ENCODE measurements around the gene F12. TPM values are rescaled to one million over a fixed set of nuclear protein-coding genes. Genes with fewer than 3 reads are reported as not detected.

The F12 gene
- total and polyA plus RNA-seq, 2 of the 8 experiments (the other 6 are each of a cell fraction or from before 2014, with no cell fraction given): 6.5 to 7.8 TPM

DNA sequence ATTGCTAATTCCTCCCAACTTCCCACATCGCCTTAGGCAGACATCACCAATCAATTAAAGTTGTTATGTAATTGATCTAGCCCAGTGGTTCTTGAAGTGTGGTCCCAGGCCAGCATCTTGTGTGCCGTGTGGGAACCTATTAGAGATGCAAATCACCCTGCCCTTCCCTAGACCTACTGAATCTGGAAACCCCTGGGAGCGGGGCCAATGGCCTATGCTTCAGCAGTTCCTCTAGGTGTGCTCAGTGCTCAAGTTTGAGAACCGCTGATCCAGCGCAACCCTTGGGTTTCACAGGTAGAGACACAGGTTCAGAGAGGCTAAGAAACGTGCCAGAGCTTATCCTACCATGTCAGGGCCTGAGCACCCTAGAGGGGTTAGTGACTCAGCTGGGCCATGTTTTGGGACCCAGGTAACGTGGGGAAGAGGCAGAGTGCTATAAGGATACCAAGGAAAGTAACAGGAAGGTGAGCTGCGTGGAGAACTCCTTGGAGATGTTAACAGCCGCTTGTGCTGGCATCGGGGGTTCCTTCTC lies 20.8 kb downstream of the F12 start:
- Histone ChIP-seq H3K79me2 (ENCODE audit: control insufficient read depth in 1 of 2, insufficient read depth in 2 of 2, low read length in 2 of 2) (no peaks in the 10 kb centered on the region), H3K23ac (ENCODE audit: insufficient read length) (no peak overlapping the region), H3K56ac (replicated peaks; ENCODE audit: insufficient read length, low read depth, low read length) (no peak overlapping the region), H3K27ac (ENCODE audit: low read depth, low read length) (no peak overlapping the region), H3K4me1 (replicated peaks in 1 of 4; ENCODE audit: control insufficient read depth in 3 of 4, insufficient read depth in 4 of 4, low read length in 3 of 4) (peaks cover 0 to 3% (median 0%) of the 10 kb centered on the region in 4 experiments; a peak in 4 of 7 replicates), H3K9ac (replicated peaks in 1 of 4; ENCODE audit: extremely low read depth in 1 of 4, low read depth in 3 of 4, low read length in 3 of 4) (no peak overlapping the region), H2BK120ac (replicated peaks; ENCODE audit: low read depth, low read length) (no peak overlapping the region), H3K9me3 (ENCODE audit: insufficient read depth in 2 of 2, low read depth in 1 of 2, low read length in 1 of 2) (no peaks in the 10 kb centered on the region), H3K27me3 (replicated peaks in 1 of 4; ENCODE audit: control insufficient read depth in 3 of 4, extremely low read depth in 1 of 4, insufficient read depth in 3 of 4, low read length in 3 of 4) (peaks cover 0 to 18% (median 10%) of the 10 kb centered on the region in 4 experiments; a peak in 6 of 7 replicates), H2BK12ac (ENCODE audit: low read depth, low read length) (no peak overlapping the region), H3K4ac (replicated peaks; ENCODE audit: insufficient read length, low read depth, low read length) (no peak overlapping the region), H3K23me2 (ENCODE audit: low read depth, low read length) (no peaks in the 10 kb centered on the region), H4K91ac (replicated peaks; ENCODE audit: insufficient read length, low read length) (no peak overlapping the region), H3K4me2 (ENCODE audit: insufficient read depth in 1 of 2, low read depth in 2 of 2, low read length in 2 of 2) (no peak overlapping the region), H3K79me1 (ENCODE audit: low read depth, low read length) (no peaks in the 10 kb centered on the region), H4K5ac (ENCODE audit: insufficient read length, low read depth, low read length) (no peak overlapping the region), H3K14ac (ENCODE audit: insufficient read length) (no peak overlapping the region), H2BK5ac (ENCODE audit: low read depth, low read length) (no peak overlapping the region), H2BK15ac (ENCODE audit: low read length) (no peak overlapping the region), H2BK20ac (ENCODE audit: low read length) (no peak overlapping the region), H4K8ac (ENCODE audit: extremely low read depth, insufficient read depth, low read length) (no peak overlapping the region), H2AK5ac (ENCODE audit: low read depth, low read length) (no peak overlapping the region), H3K18ac (ENCODE audit: extremely low read depth, low read length) (no peak overlapping the region), H2AFZ (ENCODE audit: low read length) (no peak overlapping the region), H3K36me3 (ENCODE audit: control insufficient read depth in 2 of 4, insufficient read depth in 4 of 4, low read length in 3 of 4) (no peaks in the 10 kb centered on the region), H4K20me1 (replicated peaks in 1 of 2; ENCODE audit: control insufficient read depth in 1 of 2, insufficient read depth in 2 of 2, low read length in 2 of 2) (no peaks in the 10 kb centered on the region), H3K4me3 (ENCODE audit: extremely low read depth in 1 of 4, insufficient read depth in 2 of 4, low read depth in 3 of 4, low read length in 4 of 4) (no peak overlapping the region)
- ChIA-PET POLR2A (ENCODE audit: partially characterized antibody) (interaction anchor here (1.3 to 4.2 kb wide), 5 partner anchors 10 to 101 kb away, joined by 4 to 51 read pairs (median 10); no protein-coding TSS in a partner anchor), CTCF (ENCODE audit: partially characterized antibody) (interaction anchor here (1.2 to 18.7 kb wide), 8 partner anchors 14 to 113 kb away, joined by 3 to 430 read pairs (median 22); partner anchors contain the start of genes PFN3 and PRR7)
- WGBS, 2 experiments (ENCODE audit: extremely low coverage in 1 of 2, insufficient coverage in 1 of 2, insufficient read length in 1 of 2, insufficient replicate concordance in 2 of 2, low coverage in 1 of 2, low lambda C conversion rate in 2 of 2, missing lambda C conversion rate in 1 of 2): 89% methylated on average over 10 of the region's 10 CpGs; no CpG with 5 or more reads in 1 of the 2 experiments
- FAIRE-seq: no peak
- no peak for DNase-seq (ENCODE audit: low read depth in 1 of 2, low spot score in 2 of 2)
- TF ChIP-seq BRCA1 (IDR thresholded peaks at IDR 0.05; ENCODE audit: low read depth, low read length) (no peak), PHF8 (conservative IDR thresholded peaks at IDR 0.05; ENCODE audit: low read depth, low read length) (no peak)
